Fibroblast of mammary gland (primary cell): ENCODE results near the gene WARS2.
A peak's percentile ranks its signal among the peaks of the same experiment; 100 is the strongest.

Source experiments
- DNase-seq: peaks from one replicate; pipeline ENCODE4 v3.0.0-alpha.2; 2010; ENCODE audit warnings: low read depth
- H3K4me3 ChIP-seq: 2 replicates; pipeline ENCODE4 v1.5.1; 2011; ENCODE audit warnings: low read depth, mild to moderate bottlenecking, low read length, moderate library complexity; ENCODE audit not compliant: control insufficient read depth
- CTCF ChIP-seq: conservative IDR thresholded peaks from 2 replicates; pipeline ENCODE4 v1.5.1; 2011; ENCODE audit warnings: low read depth, low read length, inconsistent platforms; ENCODE audit not compliant: control insufficient read depth, insufficient read depth

WARS2 gene

GRCh38 chr1:119008483-119009311 is 131.8 kb downstream of the WARS2 start:
- peak; percentile 68 for TF ChIP-seq CTCF
- peak; percentile 83 for DNase-seq
- peak overlapping the region; percentile 25 for H3K4me3 ChIP-seq

- H3K4me3 ChIP-seq, result peak overlapping the region; percentile 25
- no peak for TF ChIP-seq CTCF
- DNase-seq, result no peak
Observed at GRCh38 chr1:119007670-119008482, 132.6 kb downstream of the WARS2 start.

GRCh38 chr1:119007339-119007669 is 133.1 kb downstream of the WARS2 start:
- H3K4me3 ChIP-seq, result no peak overlapping the region
- no peak for DNase-seq
- no peak for TF ChIP-seq CTCF

GRCh38 chr1:119006406-119007279 is 133.8 kb downstream of the WARS2 start:
- DNase-seq, result no peak
- no peak overlapping the region for H3K4me3 ChIP-seq
- no peak for TF ChIP-seq CTCF

GRCh38 chr1:119005724-119006405 is 134.6 kb downstream of the WARS2 start:
- DNase-seq, result no peak
- H3K4me3 ChIP-seq, result no peak overlapping the region
- no peak for TF ChIP-seq CTCF

- H3K4me3 ChIP-seq, result no peak overlapping the region
- no peak for TF ChIP-seq CTCF
- no peak for DNase-seq
Observed at GRCh38 chr1:119004781-119005180, 135.7 kb downstream of the WARS2 start.
